Measurements from ENCODE around the gene ATP8B3. TPM values are rescaled to one million over a fixed set of nuclear protein-coding genes. Genes with fewer than 3 reads are reported as not detected.

Gene ATP8B3
- 8.7 and 9.6 TPM in 2 replicates for total RNA-seq (2021)
- long read RNA-seq, partial matches to known transcripts = 51 of 118 reads
- long read RNA-seq, other reads (novel, unspliced or antisense) = 67 of 118 reads

- Histone ChIP-seq H3K27ac (ENCODE audit: insufficient read length, low read depth, low read length) (no peak within 1 kb of the TSS), H4K8ac (replicated peaks; ENCODE audit: insufficient read length, low read depth, low read length) (no peak within 1 kb of the TSS), H2BK5ac (ENCODE audit: insufficient read length, low read length) (no peak within 1 kb of the TSS), H3T11ph (ENCODE audit: low read length) (no peak within 1 kb of the TSS), H2BK20ac (ENCODE audit: low read depth, low read length, poor library complexity, severe bottlenecking) (no peak within 1 kb of the TSS), H3K18ac (ENCODE audit: insufficient read length, low read depth, low read length) (no peak within 1 kb of the TSS), H3K23me2 (ENCODE audit: insufficient read length, low read depth, low read length, poor library complexity, severe bottlenecking) (peaks cover 3% of the 10 kb centered on the region), H3K27me3 (ENCODE audit: insufficient read depth, low read length) (no peaks in the 10 kb centered on the region), H3K4me1 (ENCODE audit: insufficient read depth, low read length) (no peaks in the 10 kb centered on the region), H2BK12ac (ENCODE audit: insufficient read length, low read depth, low read length) (no peak within 1 kb of the TSS), H3K9ac (ENCODE audit: extremely low read depth, insufficient read length, low read length) (no peak within 1 kb of the TSS), H4K91ac (ENCODE audit: insufficient read length, low read depth, low read length) (no peak within 1 kb of the TSS), H2BK15ac (ENCODE audit: low read depth, low read length) (no peak within 1 kb of the TSS), H2AK5ac (ENCODE audit: insufficient read length, low read length) (no peak within 1 kb of the TSS), H4K20me1 (ENCODE audit: control insufficient read depth, insufficient read depth, insufficient read length) (peaks cover 2% of the 10 kb centered on the region), H3K9me3 (ENCODE audit: control insufficient read depth, low read depth, low read length) (no peaks in the 10 kb centered on the region), H3K4ac (ENCODE audit: low read depth, low read length) (no peak within 1 kb of the TSS), H3K4me2 (ENCODE audit: insufficient read depth, insufficient read length, low read length) (peak within 1 kb of the TSS; percentile 53), H2AFZ (ENCODE audit: low read length) (no peak within 1 kb of the TSS), H3K79me1 (ENCODE audit: insufficient read depth, low read depth, low read length, poor library complexity, severe bottlenecking) (no peaks in the 10 kb centered on the region), H4K5ac (ENCODE audit: insufficient read length, low read depth, low read length) (no peak within 1 kb of the TSS), H3K79me2 (ENCODE audit: insufficient read depth, low read length) (no peaks in the 10 kb centered on the region), H3K23ac (ENCODE audit: insufficient read length, low read depth, low read length) (no peak within 1 kb of the TSS), H3K56ac (ENCODE audit: insufficient read length, low read depth, low read length) (no peak within 1 kb of the TSS), H2BK120ac (ENCODE audit: low read depth, low read length, poor library complexity, severe bottlenecking) (no peak within 1 kb of the TSS), H3K14ac (ENCODE audit: insufficient read depth, low read length) (peak within 1 kb of the TSS; percentile 77; the same call in 1 of the 2 replicates)
- peaks cover 0 to 13% (median 5%) of the 10 kb centered on the region in 3 experiments; a peak in 5 of 7 replicates for H3K36me3 Mint-ChIP-seq (ENCODE audit: insufficient read depth in 1 of 3, low read depth in 3 of 3)
- no peaks in the 10 kb centered on the region for H3K9me3 Mint-ChIP-seq
- no CpG with 5 or more reads among the region's 48 CpGs for WGBS (ENCODE audit: extremely low coverage, insufficient read length, low lambda C conversion rate)
- DNase-seq = no peak
- H3K27ac Mint-ChIP-seq = peak within 1 kb of the TSS; percentile 80 to 98 (median 98); a peak in 6 of 7 replicates
- peaks cover 6% of the 10 kb centered on the region in 2 experiments for H3K4me1 Mint-ChIP-seq
- TF ChIP-seq CTCF (conservative IDR thresholded peaks at IDR 0.05) = peak; percentile 54
- peak within 1 kb of the TSS; percentile 76 to 93 for H3K4me3 Mint-ChIP-seq
- H3K27me3 Mint-ChIP-seq (ENCODE audit: low read depth) = peaks cover 9% of the 10 kb centered on the region
Observed at GRCh38 chr19:1811942-1812425, at the start of gene ATP8B3. Gene ATP8B3, minus strand, starts transcription at chr19:1812276. Its CDS starts 540 bp downstream, at chr19:1811736.

Measured in H9 (cell line).